Glomerular endothelial cell (primary cell): Measurements from ENCODE around the gene TNFSF9. TPM values are rescaled to one million over a fixed set of nuclear protein-coding genes. Genes with fewer than 3 reads are reported as not detected.

Source experiments
- DNase-seq: peaks from one replicate; pipeline ENCODE4 v3.0.0-alpha.2; 2011; ENCODE audit warnings: low read depth, low spot score; ENCODE audit errors: extremely low read depth
- total RNA-seq: library from RNA; depleted of rRNA; stranded (reverse); fragments of >200 nt; gene quantifications from 2 replicates; pipeline ENCODE4 v1.2.3, GENCODE V29; 2015

TNFSF9 gene, protein sequence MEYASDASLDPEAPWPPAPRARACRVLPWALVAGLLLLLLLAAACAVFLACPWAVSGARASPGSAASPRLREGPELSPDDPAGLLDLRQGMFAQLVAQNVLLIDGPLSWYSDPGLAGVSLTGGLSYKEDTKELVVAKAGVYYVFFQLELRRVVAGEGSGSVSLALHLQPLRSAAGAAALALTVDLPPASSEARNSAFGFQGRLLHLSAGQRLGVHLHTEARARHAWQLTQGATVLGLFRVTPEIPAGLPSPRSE
- total RNA-seq: 8.2 and 12.1 TPM in 2 replicates

- DNase-seq: no peak
These were observed at the start of gene TNFSF9 for GRCh38 chr19:6530386-6531162. Gene TNFSF9 (plus strand): TSS chr19:6531026. CDS start chr19:6531037, 11 bp downstream.

DNA sequence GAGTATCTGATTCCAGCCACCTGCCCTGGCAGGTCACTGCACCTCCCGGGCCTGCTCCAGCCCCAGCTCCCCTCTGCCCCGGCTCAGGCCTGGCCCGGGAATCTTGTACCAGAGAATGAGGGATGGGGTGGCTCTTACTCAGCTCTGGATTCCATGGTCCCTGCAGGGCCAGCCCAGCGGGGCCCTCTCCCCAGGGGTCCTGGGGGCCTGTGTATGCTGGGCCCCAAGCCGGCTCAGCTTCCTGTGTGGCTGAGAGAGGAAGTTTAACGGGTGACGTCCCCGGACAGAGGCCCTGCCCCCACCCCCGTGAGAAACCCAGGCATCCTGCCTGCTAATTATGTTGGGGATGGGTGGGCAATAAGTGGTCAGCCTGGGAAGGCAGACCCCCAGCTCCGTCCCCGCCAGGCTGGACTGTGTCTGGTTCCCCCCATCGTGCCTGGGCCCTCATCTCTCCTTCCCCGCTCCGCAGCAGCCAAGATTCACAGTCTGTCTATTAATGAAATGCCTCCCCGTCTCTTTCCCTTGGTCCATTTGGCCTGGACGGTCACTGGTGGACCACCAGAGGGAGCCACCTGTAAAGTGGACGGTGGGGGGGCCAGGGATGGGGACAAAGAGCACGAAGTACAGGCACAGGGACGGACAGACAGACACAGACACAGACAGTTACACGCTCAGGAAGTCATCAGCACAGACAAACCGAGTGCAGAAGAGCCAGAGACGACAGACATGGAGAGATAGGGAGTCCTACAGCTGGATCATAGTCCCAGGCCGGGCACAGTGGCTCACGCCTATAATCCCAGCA is 49.1 kb upstream of the TNFSF9 start, which contains the start of gene DENND1C:
TSS of gene DENND1C (minus strand) at position 247 of the 802 bp plus-strand sequence. CDS start at position 155, 92 bp downstream.
- no peak for DNase-seq

DNA sequence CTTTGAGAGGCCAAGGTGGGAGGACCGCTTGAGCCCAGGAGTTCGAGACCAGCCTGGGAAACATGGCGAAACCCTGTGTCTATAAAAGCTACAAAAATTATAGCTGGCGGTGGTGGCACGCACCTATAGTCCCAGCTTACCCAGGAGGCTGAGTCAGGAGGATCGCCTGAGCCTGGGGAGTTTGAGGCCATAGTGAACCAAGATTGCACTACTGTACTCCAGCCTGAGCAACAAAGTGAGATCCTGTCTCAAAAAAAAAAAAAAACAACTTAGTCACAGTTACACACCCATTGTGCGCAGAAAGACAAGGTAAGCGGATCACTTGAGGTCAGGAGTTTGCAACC is 48.5 kb upstream of the TNFSF9 start:
- no peak for DNase-seq

DNA sequence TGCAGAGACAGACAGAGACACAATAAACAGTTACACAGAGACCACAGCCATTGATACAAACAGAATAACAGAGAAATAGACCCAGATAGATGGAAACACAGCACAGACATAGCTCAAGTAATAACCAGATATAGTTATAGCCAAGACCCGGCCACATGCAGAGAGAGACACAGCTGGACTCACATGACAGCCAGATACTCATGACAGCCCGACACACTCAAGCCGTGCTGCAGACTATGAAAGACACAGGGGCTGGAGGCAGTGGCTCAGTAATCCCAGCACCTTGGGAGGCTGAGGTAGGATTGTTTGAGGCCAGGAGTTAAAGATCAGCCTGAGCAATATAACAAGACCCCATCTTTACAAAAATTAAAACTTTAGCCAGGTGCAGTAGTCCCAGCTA is 47.6 kb upstream of the TNFSF9 start:
- DNase-seq: no peak

GRCh38 chr19:6484230-6484629 is 46.6 kb upstream of the TNFSF9 start:
- DNase-seq: no peak

DNA sequence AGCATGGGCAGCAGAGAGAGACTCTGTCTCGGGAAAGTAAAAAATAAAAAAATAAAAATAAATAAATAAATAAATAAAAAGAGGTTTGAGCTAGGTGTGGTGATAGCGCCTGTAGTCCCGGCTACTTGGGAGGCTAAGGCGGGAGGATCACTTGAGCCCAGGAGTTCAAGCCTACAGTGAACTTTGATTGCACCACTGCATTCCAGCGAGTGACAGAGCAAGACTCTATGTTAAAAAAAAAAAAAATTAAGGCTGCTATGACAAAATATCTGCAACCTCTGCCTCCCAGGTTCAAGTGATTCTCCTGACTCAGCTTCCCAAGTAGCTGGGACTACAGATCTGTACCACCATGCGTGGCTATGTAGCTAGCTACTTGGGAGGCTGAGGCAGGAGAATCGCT is 46.0 kb upstream of the TNFSF9 start:
- no peak for DNase-seq

DNA sequence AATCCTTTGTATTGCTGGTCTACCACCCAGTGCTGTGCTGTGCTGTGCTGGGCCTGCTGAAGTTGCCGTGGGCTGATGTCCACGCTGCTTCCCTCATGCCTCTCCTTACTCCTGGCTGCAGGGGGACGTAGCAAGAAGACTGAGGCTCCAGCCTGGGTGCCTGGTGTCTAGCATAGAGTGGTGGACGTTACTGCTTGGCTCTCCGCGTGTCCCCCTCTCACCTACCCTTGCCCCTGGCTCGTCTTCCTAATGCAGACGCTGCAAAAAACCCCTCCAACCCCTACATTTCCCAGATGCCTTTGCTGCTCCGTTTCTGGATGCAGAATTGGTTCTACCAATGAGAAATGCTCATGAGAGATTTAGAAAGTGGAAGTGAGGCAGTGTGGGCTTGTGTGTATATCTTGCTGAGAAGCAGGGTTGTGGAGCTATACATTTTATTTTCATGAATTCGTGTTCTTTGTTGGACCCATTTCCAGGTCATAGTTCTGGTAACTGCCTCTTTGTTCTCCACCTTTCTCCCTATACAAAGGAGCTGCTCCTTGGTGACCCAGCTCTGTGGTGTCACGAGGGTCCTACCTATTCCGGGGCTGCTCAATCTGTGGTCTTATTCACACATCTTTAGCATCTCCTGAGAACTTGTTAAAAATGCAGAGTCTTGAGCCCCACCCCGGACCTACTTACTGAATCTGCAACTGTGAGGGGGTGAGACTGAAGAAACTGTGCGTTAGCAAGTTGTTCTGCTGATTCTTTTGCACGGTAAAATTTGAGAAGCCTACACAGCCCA is 41.4 kb upstream of the TNFSF9 start:
- no peak for DNase-seq

GRCh38 chr19:6490134-6490533 is 40.7 kb upstream of the TNFSF9 start:
- DNase-seq: no peak

GRCh38 chr19:6491802-6492592 is 38.8 kb upstream of the TNFSF9 start:
- DNase-seq: no peak

- DNase-seq: no peak
These were observed 36.3 kb upstream of the TNFSF9 start for GRCh38 chr19:6494438-6495036.

DNA sequence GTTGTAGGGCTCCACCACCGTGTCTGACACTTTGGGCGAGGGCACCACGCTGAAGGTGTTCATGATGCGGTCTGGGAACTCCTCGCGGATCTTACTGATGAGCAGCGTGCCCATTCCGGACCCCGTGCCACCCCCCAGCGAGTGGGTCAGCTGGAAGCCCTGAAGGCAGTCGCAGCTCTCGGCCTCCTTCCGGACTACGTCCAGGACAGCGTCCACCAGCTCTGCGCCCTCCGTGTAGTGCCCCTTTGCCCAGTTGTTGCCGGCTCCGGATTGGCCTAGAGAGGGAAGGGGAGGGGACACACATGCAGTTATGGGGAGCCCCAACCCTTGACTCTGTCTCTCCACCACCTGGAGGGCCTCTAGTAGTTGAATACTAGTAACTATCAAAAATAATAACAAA is 34.9 kb upstream of the TNFSF9 start:
- no peak for DNase-seq

DNA sequence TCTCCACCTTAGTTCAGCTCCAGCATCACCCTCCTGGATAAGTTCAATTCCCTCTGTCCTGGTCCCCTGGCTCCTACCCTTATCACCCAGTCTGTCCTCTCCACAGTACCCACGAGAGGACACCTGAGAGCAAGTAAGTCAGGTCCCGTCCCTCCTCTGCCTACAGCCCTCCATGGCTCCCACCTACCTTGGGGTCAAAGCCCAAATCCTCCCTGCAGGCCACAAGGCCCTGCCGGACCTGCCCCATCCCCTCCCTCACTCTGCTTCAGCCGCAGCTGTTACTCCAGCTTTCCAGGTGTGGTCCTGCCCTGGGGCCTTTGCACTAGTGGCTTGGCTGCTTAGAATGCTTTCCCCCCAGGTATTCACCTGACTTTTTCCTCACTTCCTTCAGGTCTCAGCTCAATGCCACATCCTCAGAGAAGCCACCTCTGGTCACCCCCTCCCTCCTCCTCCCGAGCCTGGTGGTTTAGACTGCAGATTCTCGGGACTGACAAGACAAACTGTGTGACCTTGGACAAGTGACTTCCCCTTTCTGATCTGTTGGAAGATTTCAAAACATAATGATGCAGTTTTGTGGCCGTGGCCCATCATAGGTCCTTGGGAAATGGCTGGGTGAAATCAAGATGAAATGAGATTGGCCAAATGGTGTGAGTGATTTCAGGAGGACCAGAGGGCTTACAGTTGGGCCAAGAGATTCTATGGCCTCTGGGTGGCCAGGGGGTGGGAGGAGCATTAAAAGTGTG is 32.4 kb upstream of the TNFSF9 start:
- no peak for DNase-seq

- no peak for DNase-seq
These were observed 31.6 kb upstream of the TNFSF9 start for GRCh38 chr19:6499052-6499790.

DNA sequence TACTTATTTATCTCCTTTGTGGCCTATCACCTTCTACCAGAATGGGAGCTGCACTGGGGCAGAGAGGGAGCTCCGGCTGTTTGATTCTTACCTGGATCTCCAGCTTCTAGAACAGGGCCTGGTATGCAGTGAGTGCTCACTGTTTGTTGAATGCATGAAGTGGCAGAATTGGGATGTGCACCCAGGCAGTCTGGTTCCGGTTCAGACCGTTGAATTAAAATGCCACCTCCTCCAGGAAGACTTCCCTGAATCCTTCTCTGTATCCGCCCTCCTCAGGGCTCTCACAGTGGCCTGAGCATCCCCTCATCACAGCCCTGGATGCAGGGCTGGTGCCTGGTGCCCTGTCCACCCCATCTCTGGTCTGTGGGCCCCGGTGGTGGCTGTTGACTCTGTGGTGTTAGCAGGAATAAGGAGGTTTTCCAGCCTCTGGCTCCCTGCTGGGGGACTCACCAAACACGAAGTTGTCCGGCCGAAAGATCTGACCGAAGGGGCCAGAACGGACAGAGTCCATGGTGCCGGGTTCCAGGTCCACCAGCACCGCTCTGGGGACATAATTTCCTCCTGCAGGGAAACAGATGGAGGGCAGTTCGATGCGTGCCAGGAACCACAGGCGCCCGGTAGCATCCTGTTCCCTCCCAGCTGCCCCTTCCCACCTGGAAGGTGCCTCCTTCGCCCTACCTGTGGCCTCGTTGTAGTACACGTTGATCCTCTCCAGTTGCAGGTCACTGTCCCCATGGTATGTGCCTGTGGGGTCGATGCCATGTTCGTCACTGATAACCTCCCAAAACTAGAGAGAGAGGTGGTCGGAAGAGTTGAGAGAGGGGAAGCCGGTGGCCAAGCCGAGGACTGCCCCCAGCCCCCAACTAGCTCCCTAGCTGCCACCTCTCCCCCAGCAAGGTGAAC is 29.7 kb upstream of the TNFSF9 start:
- no peak for DNase-seq

GRCh38 chr19:6501740-6502648 is 28.8 kb upstream of the TNFSF9 start, which contains the start of gene TUBB4A:
Gene TUBB4A (minus strand): TSS chr19:6502309. CDS start chr19:6502212, 97 bp downstream.
- DNase-seq: no peak
